Measurements from ENCODE around the gene RETN.

Gene RETN

DNA sequence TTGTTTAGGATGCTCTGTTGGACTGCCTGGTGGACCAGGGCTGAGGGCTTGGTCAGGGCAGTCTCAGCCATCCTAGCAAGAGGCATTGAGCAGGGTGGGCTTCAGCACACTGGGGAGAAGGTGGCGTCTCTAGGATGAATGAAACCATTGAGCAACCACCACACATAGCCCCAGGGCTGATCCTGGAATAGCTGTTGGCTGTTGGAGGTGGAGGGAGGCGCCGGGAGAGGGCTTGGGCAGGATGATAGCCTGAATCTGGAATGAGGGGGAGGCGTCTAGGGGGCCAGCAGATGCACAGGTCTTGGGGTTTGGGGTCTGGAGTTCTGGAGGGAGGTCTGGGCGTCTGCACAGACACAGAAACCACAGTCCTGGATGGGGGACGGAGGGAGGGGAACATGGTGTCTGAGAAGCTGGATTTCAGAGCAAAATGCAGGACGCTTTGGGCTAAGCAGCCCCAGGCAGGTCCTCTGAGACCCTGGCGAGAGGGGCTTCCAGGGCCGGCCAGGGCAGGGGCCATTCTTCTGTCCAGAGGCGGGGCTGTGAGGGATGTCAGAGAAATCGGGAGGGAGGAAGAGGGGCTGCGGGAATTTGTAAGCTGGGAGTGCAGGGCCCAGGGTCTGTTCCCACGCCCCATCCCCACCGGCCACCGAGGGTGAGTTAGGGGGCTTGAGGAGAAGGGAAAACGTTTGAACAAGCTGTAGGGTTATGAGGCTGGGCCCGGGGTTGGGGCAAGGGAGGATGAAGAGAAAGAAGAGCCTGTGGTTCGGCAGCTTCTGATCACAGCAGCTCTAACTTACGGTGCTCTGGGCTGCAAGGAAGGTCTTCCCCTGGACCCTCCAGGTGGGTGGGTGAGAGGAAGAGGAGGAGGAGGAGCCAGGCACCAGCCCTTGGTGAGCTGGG, 16.9 kb downstream of the RETN start:
- DNase-seq, result no peak

DNA sequence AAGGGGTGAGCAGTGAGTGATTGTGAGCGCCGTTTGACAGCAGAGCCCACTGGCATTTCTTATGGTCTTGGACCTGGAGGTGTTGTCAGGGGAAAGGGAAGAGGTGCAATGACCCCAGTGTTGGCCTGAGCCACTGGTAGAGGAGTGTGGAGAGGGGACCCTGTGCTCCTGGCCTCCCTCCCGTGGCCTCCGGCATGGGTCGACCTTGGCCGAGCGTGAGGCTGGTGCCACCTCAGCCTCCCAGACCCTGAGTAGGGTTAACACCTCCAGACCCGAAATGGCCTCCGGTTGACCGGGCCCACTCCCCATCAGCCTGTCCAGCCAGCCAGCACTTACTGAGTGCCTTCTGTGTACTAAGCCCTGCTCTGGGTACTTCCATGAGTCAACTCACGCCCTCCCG, 18.3 kb downstream of the RETN start:
- DNase-seq, result no peak

DNA sequence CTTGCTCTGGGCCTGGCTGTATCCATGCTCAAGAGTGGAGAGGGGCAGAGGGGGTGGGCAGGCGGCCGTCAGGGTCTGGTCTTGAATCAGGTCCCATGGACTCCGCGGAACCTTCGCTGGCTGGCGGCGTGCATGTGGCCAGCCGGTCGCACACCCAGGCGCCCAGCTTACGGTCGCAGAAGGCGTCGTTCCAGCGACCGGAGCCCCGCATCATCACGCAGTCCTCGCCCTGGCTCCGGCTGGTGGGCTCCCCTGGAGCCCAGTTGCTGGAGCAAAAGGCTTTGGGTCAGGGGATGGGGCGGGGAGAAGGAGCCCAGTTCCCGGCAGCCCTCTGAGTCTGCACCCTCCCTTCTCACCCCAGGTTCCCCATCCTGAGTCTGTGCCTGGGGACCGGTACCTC, 20.3 kb downstream of the RETN start:
- DNase-seq, result no peak

DNA sequence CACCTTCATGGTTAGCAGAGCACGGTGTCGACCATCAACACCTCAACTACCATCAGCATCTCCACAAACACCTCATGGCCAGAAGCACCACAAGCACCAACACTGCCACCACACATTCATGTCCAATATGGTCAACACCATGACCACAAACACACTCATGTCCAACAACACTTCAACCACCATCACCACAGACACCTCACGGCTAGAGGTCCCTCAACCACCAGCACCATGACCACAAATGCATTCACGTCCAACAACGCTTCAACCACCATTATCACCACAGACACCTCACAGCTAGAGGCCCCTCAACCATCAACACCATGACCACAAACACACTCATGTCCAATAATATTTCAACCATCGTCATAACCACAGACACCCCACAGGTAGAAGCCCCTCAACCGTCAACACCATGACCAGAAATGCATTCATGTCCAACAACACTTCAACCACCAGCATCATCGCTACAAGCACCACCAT, 22.0 kb downstream of the RETN start:
- no peak for DNase-seq

DNA sequence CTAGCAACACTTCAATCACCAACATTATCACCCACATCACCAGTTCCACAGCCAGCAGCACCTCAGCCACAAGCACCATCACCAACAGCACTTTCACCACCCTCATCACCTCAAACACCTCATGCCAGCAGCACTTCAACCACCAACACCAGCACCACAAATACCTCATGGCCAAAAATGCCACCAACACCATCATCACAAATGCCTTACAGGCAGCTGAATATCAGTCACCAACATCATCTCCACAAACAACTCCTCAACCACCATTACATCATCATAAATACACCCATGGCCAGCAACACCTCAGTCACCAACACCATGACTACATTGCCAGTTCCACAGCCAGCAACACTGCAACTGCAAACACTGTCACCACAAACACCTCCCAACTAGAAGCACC, 22.6 kb downstream of the RETN start:
- DNase-seq, result no peak

DNA sequence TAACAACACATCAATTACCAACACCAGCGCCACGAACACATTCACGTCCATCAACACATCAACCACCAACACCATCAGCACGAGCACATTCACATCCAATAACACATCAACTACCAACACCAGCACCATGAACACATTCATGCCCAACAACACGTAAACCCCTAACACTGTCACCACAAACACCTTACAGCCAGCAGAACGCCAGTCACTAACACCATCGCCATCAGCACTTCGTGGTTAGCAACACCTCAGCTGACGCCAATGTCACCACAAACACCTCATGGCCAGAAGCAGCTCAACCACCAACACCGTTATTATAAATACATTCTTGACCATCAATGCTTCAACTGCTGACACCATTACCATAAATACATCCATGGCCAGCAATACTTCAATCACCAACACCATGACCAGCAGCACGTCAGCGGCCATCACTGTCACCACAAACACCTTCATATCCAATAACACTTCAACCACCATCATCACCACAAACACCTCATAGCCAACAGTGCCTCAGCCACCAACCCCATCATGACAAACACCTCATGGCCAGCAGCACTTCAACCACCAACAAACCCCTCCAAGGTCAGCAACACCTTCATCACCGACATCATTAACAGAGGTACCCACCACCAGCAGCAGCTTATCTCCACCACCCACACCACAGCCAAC, 23.7 kb downstream of the RETN start:
- DNase-seq, result no peak

DNA sequence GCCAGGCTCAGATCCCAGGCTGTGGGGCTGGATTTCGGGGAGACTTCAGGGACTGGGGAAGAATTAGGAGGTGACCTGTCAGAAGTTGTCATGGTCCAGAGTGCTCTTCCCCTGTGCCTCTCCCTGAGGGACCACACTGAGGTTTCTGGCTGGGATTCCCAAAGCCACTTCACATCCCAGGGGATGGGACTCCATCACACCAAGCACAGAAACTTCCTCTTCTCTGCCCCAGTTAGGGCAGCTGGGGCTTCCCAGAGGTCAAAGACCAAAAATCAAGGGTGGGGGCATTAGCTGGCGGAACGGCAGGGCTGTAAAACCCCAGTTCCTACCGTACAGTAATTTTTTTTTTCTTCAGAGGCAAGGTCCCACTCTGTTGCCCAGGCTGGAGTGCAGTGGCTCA, 25.6 kb downstream of the RETN start:
- no peak for DNase-seq

DNA sequence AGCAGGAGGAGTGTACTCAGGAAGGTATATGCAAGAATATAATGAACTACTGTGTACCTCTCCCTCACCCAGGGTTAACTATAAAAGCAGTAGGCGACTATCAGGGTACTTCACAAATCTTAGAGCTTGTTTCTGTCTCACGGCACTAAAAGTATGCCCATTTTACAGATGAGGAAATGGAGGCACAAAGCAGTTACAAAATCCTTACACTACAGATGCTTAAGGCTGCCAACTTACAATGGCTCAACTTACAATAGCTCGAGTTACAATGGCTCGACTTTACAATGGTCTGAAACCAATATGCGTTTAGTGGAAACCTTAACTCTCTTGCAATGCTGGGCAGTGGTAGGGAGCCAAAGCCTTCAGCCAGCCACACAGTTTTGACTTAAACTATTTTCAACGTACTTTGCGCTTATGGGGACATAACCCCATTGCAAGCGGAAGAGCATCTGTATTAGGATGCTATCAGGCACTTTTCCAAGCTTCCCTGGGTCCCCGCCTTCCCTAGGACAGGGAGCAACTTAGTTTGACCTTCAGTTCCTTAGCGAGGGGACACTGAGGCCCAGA, 29.0 kb downstream of the RETN start:
- no peak for DNase-seq

DNA sequence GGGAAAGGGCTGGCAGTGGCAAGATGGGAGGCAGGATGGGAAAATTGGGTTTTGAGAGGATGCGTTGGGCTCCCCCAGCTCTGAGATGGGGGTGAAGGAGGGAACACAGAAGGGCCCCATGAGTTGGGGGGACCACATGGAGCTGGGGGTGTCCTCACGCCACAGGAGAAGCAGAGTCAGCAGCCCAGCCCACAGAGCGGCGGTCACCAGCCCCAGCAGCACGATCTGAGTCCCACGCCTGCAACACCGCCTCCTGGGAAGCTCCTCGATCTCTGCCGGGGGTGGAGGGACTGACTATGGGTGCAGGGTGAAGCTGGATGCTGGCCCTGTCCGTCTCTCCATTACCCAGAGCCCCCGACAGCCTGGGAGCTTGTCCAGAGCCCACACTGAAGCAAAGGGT, 29.7 kb downstream of the RETN start:
- no peak for DNase-seq

DNA sequence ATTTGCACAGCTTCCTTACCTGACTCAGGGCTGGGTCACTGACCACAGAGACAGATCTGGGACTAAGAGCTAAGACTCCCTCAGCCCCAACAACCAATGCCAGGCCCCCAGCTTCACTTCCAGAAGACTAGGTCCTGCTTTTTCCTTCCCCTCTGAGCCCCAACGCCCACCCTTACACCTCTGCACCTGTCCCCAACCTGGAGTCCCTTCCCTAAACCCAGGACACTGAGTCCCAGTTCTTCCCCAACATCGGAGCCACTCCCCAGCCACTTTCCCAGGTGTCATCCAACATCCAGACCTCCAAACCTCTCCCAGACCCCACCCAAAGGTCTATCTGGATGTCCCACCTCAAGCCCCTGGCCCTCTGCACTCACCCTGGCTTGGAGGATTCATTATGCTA, 30.2 kb downstream of the RETN start:
- no peak for DNase-seq

DNA sequence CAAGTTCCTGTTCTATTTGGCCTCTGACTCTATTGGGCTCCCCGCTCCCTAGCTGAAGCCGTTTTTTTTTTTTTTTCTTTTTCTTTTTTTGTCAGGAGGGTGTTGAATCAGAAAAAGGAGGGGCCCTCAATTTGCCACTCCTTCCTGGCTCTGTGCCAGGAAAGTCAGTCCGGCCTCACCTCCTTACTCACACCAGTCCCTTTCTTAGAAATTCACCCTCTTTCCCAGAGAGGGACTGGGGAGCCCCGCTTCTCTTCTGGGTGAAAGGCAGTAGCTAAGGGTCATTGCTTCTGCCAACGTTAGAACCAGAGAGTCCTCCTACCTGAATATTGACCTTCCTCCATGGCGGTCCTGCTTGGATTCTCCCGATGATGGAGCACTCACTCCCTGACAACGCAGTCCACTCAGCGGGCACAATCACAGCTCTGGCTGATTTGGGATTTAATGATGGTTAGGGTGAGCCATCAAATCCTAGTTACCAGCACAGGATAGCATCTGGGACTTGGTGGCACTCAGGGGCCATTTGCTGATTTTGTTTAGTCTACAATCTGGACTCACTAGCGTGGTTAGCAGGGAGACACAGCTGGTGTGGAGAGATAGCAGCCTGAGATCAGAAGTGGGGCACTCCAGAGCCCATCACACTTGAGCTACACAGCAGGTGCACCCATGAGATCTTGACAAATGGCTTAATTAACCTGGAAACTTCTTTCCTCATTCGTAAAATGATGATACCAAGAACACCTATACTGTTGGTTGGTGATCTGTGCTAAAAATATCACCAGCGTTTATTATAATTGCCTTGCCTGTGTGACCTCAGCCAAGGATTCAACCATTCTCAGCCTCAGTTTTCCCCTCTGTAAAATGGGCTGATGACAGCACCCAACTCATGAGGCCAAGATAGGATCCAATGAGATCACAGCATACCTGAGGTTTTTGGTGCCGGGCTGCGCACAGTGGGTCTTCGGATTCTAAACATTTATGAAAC, 30.9 kb downstream of the RETN start:
- peak; percentile 49 to 52 for DNase-seq

DNA sequence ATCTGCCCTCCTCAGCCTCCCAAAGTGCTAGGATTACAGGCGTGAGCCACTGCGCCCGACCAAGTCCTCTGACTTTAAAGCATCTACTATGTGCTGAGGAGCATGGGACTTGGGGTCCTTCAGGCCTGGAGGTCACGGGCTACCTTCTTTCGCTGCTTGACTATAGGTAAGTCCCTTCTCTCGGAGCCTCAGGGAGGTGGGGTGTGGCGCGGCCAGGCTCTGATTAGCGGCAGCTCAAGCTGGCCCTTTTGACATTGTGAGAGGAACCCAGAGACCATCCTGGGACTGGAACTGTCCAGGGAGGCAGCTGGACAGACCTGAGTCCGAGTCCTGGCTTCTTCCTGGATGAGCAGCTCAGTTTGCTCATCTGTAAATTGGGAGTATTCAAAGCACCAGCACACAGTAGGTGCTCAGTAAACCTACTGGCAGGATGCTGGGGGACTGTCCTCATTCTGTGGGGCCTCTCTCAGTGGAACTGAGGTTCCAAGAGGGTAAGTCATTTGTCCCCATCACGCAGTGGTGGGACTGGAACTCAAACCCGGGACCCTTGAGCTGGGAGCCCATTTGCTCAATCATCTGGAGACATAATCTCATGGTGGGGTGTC, 32.3 kb downstream of the RETN start:
- no peak for DNase-seq

DNA sequence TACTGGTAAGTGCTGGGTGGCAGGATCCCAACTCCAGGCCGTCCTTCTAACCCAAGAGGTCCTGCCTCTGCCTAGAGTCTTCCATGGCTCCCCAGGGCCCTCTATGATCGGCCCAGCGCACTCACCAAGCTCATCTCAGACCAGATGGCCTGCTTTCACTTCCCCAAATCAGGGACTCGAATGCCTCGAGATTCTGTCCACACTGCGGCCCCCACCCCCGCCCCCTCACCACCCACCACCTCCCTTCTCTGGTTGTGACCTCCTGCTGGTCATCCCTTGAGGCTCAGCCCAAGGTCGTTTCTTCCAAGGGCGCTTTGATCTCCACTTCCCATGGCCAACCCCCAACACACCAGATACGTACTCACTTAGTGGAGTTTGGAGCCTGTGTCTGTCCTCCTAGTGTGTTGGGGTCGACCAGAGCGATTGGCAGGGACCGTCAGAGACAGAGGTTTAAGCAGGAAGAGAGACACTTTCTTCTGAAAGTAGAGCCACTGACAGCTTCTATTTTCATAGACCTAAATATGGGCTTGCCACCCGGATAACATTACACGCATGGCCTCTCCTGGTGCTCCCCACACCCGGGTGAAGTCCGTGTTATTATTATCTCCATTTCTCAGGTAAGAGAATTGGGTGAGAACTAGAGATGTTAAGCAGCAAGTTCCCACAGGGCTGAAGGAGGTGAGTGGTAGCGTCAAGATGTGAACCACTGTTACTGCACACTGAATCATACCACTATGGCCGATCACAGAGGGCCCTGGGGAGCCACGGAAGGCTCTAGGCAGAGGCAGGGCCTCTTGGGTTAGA, 33.0 kb downstream of the RETN start, which contains the start of gene FCER2:
FCER2 (minus strand) TSS at position 478 of the 804 bp plus-strand sequence. CDS start 2,371 bp downstream, outside the sequence.
- DNase-seq, result no peak

DNA sequence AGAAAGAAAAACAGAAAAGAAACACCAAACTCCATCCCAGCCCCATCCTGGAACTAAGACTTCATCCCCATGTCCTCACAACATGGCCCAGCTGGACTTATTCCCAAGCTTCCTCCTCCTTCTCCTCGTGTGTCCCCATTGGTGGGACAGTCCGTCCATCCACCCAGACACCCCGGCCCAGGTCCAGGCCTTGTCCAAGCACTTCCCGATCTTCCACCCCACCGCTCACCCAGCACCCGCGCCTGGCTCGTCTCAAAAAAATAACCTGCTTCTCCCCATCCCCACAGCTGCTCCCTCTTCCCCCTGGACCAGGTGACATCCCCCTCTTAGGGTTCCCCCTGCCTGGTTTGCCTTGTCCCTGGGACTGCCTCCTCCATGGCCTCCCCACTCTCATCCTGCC, 34.5 kb downstream of the RETN start:
- no peak for DNase-seq

DNA sequence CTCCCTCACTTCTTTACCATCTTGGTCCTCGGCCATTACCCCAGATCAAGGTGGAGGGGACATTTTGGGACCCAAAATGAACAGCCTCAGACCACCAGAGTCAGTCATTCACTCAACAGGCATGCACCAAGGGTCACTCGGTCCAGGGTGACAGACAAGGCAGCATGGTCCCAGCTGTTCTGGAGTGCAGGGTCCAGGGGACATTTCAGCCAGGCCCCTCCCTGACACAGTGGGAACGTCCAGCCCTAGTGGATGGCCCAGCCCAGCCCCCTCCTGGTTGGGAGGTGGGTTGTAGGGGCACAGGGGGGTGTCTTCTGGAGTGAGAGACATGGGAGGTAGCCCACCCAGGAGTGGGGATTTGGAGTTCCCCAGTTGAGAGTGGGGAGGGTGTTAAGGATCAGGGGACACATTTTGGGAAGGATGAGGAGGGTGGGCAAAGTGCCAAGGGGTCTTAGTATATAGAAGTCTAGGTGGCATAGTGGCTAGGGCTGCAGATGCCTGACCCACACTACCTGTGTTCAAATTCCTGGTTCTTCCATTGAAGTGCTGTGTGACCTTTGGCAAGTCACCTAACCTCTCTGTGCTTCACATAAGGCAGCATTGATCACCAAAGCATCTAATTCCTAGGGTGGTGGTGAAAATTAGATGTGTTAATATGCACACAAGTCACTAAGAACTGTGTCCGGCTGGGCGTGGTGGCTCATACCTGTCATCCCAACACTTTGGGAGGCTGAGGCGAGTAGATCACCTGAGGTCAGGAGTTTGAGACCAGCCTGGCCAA, 35.6 kb downstream of the RETN start:
- no peak for DNase-seq

DNA sequence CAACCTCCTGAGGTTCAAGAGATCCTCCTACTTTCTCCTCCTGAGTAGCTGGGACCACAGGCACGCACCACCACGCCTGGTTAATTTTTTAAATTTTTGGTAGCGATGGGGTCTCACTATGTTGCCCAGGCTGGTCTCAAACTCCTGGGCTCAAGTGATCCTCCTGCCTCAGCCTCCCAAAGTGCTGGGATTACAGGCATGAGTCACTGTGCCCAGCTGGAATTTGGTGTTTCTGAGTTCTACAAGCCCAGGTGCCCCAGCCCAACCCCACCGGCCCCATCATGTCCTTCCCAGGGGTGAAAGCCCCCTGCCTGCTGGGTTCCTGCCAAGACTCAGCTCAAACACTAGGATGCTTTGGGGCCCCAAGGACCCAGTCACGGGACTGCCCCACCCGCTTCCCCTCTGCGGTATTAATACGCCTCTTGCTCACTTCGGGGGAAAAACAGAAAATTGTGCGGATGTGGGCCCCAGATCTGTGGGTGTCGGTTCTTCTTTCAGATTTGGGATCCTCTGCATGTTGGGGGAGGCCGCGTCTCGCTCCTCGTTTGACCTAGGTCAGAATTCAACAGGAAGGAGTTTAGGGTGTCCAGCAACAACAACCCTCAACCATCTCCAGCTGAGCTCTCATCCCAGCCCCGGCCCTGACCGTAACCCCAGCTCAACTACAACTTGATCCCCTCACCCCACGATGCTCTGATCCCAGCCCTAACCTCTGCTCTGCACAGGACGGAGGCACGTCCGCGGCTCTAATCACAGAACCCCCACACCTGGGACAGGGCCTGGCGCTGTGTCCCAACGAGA, 36.7 kb downstream of the RETN start:
- peak; percentile 56 to 61 for DNase-seq

DNA sequence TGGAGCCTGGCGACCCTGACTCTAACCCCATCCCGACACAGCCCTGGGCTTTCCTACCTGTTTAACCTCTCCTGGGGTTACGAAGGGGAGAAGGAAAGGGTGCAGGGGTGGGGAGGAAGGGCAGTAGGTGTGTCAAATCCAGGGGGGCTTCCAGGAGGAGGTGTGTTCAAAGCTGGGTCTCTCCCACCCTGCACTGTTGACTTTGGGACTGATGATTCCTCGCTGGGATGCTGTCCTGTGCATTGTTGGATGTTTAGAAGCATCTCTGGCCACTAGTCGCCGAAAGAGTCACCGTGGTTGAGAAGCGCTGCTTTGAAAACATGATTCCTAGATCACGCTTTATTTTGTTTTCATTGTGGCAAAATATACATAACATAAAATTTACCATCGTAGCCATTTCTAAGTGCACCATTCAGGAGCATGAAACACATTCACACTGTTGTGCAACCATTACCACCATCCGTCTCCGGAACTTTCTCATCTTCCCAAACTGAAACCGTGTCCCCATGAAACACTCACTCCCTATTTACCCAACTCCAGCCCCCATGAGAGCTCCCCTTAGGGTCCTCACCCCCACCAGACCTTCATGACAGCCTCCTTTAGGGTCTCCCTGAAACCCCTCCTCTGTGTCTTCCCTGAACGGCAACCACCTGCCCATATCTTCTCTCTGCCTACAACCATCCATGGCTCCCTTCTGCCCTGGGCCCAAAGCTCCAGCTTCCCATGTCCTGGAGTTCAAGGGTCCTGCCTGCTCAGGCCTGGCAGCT, 37.5 kb downstream of the RETN start:
- DNase-seq, result no peak

DNA sequence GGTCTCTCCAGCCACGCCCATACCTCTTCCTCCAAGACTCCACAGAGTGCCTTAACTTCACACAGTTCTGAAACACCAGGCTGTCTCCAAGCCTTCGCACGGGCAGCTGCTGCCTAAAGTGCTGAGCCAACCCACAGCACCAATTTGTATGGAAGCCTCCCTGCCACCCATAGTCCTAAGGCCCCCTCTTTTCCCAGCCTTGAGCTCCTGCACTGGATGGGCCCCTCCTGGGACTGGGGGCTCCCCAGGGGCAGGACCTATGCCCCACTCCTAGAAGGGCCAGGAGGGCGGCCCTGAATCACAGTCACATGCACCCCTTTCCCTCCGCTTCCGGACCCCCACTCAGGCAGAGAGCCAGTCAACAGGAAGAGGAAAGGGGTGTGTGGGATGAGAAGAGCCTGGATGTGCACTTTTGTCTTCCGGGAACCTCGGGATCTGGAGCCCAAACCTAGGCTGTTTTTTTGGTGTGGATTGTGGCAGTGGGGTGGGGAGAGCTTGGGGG, 38.2 kb downstream of the RETN start:
- no peak for DNase-seq

Data from stimulated activated CD4-positive, alpha-beta T cell treated with anti-CD3 and anti-CD28 coated beads, Interleukin-2, amount 100 ng/mL, for 48 hours (primary cell).